SK-N-MC (cell line): ENCODE data around the gene CXCL9.

Experiments used
- EZH2 ChIP-seq: fragments of 200-600 bp; sonication (generic); IDR thresholded peaks from one replicate; pipeline ENCODE4 v1.6.1; 2017; ENCODE audit warnings: antibody characterized with exemption
- POLR2AphosphoS5 ChIP-seq: IDR thresholded peaks from 2 replicates; pipeline ENCODE4 v1.6.1; 2012; ENCODE audit warnings: mild to moderate bottlenecking, low read depth, low read length, borderline replicate concordance

- TF ChIP-seq POLR2AphosphoS5 (no peak), EZH2 (no peak)
Observed at GRCh38 chr4:75963558-75963957, 43.8 kb downstream of the CXCL9 start.
